Lower lobe of right lung (tissue), 2 donors: ENCODE measurements around the gene KIAA0408. TPM values are rescaled to one million over a fixed set of nuclear protein-coding genes. Genes with fewer than 3 reads are reported as not detected.
"Not testable (repeated sequence)": the region's sequence is repeated elsewhere in the genome, so short reads cannot be mapped to it uniquely, and the experiment has no call there.

Source experiments
- ATAC-seq, 2 donors: fragments of 200-7000 bp; cut with Tn5 transposase; one replicate each; pipeline ENCODE4 v1.9.1; 2020 to 2022; ENCODE audit warnings: mild to moderate bottlenecking in 2 of 2, moderate library complexity in 2 of 2
- DNase-seq: peaks from one replicate; pipeline ENCODE4 v3.0.0-alpha.2; 2020
- H3K27ac ChIP-seq: fragments of 200-600 bp; one replicate; pipeline ENCODE4 v1.8.0; 2022
- H3K27me3 ChIP-seq: fragments of 200-600 bp; one replicate; pipeline ENCODE4 v1.8.0; 2022; ENCODE audit warnings: low read depth
- H3K36me3 ChIP-seq: fragments of 200-600 bp; one replicate; pipeline ENCODE4 v1.8.0; 2022; ENCODE audit warnings: mild to moderate bottlenecking
- H3K4me1 ChIP-seq: fragments of 200-600 bp; one replicate; pipeline ENCODE4 v1.8.0; 2022
- H3K4me3 ChIP-seq: fragments of 200-600 bp; one replicate; pipeline ENCODE4 v1.8.0; 2022; ENCODE audit warnings: mild to moderate bottlenecking
- H3K9me3 ChIP-seq: fragments of 200-600 bp; one replicate; pipeline ENCODE4 v1.8.0; 2022
- intact Hi-C: fragments of 100-400 bp; cut with DNase I; formaldehyde crosslinking; loops from one replicate; pipeline ENCODE4 v1.11.0; 2022
- total RNA-seq: library from RNA; stranded (reverse); fragmentation: NEBNext Ultra II Directional; extraction: Animal tissue kit (Norgen Biotek cat#: 25700); gene quantifications from one replicate; pipeline ENCODE4 v1.2.1, GENCODE V29; 2021
- TF ChIP-seq, protein P1 (sequence below): fragments of 200-600 bp; IDR thresholded peaks from one replicate; pipeline ENCODE4 v1.8.0; 2022; ENCODE audit warnings: antibody characterized with exemption, mild to moderate bottlenecking
- donor health status: DM: no; HTN: yes; CAD: no; lungs with severe emphysema.

Gene KIAA0408
- total RNA-seq, 1 donor from 2014 or later, result 55.1 TPM

DNA sequence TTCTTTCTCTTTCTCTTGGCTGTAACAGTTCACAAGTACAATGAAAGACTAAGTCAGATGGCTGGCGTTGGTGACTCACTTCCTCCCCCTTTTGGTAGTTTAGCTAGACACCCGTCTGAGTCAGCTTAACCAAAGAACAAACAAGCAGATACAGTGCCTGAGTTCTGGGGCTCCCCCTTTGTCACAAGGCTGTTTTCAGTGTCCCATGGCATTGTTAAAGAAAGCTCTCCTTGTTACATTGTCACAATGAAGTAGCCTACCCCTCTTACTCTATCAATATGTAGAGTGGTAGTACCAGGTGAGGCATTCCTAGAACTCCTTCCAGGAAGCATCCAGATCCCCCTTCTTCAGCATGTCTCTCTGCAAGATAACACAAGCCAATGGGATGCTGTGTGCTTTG, 38.6 kb downstream of the KIAA0408 start:
- intact Hi-C loops, result no loop called here

DNA sequence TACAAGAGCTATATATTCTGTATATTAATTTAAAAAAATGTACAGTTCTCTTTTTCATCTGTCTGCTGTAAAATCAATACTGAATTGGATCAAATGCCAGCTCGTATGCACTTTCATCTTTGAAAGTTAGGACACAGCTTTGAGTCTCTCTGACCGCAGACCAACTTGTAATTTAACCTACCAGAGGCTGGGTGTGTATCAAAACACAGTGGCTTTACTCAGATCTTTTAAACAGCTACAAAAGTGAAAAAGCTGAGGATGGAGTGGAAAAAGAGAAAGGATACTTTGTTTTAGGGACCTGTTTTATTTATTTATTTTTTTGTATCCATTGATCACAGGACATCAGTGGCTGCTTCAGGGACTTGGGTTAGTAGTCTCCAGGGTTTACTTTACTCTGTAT, 44.1 kb downstream of the KIAA0408 start:
- DNase-seq (no peak), ATAC-seq (no peak)
- H3K4me1 ChIP-seq, result no peaks in the 10 kb centered on the region
- H3K36me3 ChIP-seq, result no peaks in the 10 kb centered on the region
- H3K27me3 ChIP-seq, result no peaks in the 10 kb centered on the region
- no peak overlapping the region for H3K4me3 ChIP-seq
- H3K27ac ChIP-seq, result no peak overlapping the region
- TF ChIP-seq, protein P1, sequence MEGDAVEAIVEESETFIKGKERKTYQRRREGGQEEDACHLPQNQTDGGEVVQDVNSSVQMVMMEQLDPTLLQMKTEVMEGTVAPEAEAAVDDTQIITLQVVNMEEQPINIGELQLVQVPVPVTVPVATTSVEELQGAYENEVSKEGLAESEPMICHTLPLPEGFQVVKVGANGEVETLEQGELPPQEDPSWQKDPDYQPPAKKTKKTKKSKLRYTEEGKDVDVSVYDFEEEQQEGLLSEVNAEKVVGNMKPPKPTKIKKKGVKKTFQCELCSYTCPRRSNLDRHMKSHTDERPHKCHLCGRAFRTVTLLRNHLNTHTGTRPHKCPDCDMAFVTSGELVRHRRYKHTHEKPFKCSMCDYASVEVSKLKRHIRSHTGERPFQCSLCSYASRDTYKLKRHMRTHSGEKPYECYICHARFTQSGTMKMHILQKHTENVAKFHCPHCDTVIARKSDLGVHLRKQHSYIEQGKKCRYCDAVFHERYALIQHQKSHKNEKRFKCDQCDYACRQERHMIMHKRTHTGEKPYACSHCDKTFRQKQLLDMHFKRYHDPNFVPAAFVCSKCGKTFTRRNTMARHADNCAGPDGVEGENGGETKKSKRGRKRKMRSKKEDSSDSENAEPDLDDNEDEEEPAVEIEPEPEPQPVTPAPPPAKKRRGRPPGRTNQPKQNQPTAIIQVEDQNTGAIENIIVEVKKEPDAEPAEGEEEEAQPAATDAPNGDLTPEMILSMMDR, result no peak
- no peaks in the 10 kb centered on the region for H3K9me3 ChIP-seq
- intact Hi-C loops, result no loop called here

More for the DNA sequence above, 38.6 kb downstream of the KIAA0408 start:
- no peak for DNase-seq
- H3K27me3 ChIP-seq, result no peaks in the 10 kb centered on the region
- no peaks in the 10 kb centered on the region for H3K9me3 ChIP-seq
- TF ChIP-seq, protein P1, result peak; percentile 53
- H3K27ac ChIP-seq, result no peak overlapping the region
- no peak overlapping the region for H3K4me3 ChIP-seq
- ATAC-seq, result peak; percentile 94 to 98
- H3K4me1 ChIP-seq, result no peaks in the 10 kb centered on the region
- H3K36me3 ChIP-seq, result no peaks in the 10 kb centered on the region

DNA sequence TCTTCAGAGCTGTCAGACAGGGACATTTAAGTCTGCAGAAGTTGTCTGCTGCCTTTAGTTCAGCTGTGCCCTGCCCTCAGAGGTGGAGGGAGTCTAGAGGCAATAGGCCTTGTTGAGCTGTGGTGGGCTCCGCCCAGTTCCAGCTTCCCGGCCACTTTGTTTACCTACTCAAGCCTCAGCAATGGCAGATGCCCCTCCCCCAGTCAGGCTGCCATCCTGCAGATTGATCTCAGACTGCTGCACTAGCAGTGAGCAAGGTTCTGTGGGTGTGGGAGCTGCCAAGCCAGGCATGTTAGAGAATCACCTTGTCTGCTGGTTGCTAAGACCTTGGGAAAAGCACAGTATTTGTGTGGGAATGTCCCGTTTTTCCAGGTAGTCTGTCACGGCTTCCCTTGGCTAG, 46.1 kb downstream of the KIAA0408 start:
- H3K4me1 ChIP-seq, H3K27me3 ChIP-seq, ATAC-seq, H3K27ac ChIP-seq, H3K36me3 ChIP-seq, intact Hi-C loops, H3K4me3 ChIP-seq, H3K9me3 ChIP-seq: not testable (repeated sequence)
- peak; percentile 61 for DNase-seq

DNA sequence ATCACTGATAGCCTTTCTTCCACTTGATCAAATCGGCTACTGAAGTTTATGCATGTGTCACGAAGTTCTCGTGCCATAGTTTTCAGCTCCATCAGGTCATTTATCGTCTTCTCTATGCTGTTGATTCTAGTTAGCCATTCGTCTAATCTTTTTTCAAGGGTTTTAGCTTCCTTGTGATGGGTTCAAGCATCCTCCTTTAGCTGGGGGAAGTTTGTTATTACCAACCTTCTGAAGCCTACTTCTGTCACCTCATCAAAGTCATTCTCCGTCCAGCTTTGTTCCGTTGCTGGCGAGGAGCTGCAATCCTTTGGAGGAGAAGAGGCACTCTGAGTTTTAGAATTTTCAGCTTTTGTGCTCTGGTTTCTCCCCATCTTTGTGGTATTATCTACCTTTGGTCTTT, 47.2 kb downstream of the KIAA0408 start:
- ATAC-seq, H3K9me3 ChIP-seq, intact Hi-C loops, H3K36me3 ChIP-seq, H3K4me3 ChIP-seq, DNase-seq, H3K4me1 ChIP-seq, H3K27ac ChIP-seq, H3K27me3 ChIP-seq: not testable (repeated sequence)

Other genes starting within 250 kb of the KIAA0408 start
- gene RNF146, start 192.5 kb downstream of the KIAA0408 start, total RNA-seq, result 61.7 TPM
- 109 TPM for gene ECHDC1, start 115.8 kb downstream of the KIAA0408 start, total RNA-seq
- not detected for gene C6orf58, start 117.8 kb upstream of the KIAA0408 start, total RNA-seq